ENCODE results near the gene SPANXD. TPM values are rescaled to one million over a fixed set of nuclear protein-coding genes. Genes with fewer than 3 reads are reported as not detected.

Gene SPANXD
- total RNA-seq, 1 experiment from 2014 or later, result not detected

DNA sequence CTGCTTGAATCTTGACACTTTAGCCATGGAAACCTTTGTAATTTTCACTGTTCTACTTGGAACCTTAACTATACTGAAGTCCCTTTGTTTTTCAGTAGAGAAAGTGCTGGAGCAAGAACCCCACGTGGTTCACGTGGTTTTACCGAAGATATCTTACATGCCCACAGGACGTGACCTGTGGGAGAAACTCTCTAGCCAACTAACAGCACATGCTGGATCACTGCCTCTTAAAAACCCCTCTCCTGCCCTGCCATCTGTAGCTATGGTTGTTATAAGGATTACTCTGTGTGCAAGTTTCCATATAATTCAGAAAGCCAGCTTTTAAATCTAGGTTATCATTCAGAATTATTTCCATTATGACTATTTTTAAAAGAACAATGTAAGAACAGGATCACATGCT lies 30.2 kb downstream of the SPANXD start:
- H2AFZ ChIP-seq (ENCODE audit: low read depth, low read length, poor library complexity, severe bottlenecking), result no peak overlapping the region

More for the DNA sequence above, 30.2 kb downstream of the SPANXD start:
- POLR2A ChIA-PET, result no interaction called here
- BruUV-seq (replicated peaks), result no TSS peak
- Histone ChIP-seq H3K27me3 (ENCODE audit: insufficient read depth, low read length) (no peaks in the 10 kb centered on the region), H3K36me3 (ENCODE audit: control insufficient read depth in 1 of 2, insufficient read depth in 2 of 2, low read length in 2 of 2) (no peaks in the 10 kb centered on the region), H3K4me1 (ENCODE audit: control insufficient read depth in 1 of 2, insufficient read depth in 2 of 2, low read length in 2 of 2) (no peaks in the 10 kb centered on the region), H3K27ac (ENCODE audit: low read depth, low read length) (no peak overlapping the region), H3K9ac (ENCODE audit: low read length) (no peak overlapping the region), H3K9me3 (ENCODE audit: control insufficient read depth in 1 of 2, insufficient read depth in 1 of 2, low read depth in 1 of 2, low read length in 2 of 2) (no peaks in the 10 kb centered on the region), H3K9me2 (ENCODE audit: insufficient read depth) (no peaks in the 10 kb centered on the region), H3K4me2 (ENCODE audit: low read length) (no peak overlapping the region), H3K4me3 (replicated peaks in 1 of 2; ENCODE audit: low read depth in 1 of 2, low read length in 2 of 2) (no peak overlapping the region), H4K20me1 (ENCODE audit: insufficient read depth) (no peaks in the 10 kb centered on the region), H3K79me2 (ENCODE audit: insufficient read depth, low read length) (no peaks in the 10 kb centered on the region)
- RAD21 ChIA-PET (ENCODE audit: low non-redundant PET in 1 of 2, low total read pairs in 2 of 2, uncharacterized antibody in 2 of 2, unreplicated experiment in 2 of 2), result no interaction called here
- TF ChIP-seq POLR2AphosphoS5 (IDR thresholded peaks at IDR 0.05; ENCODE audit: low read depth, low read length), result no peak
- no peak for TF ChIP-seq ELF1 (IDR thresholded peaks at IDR 0.05; ENCODE audit: borderline replicate concordance, low read depth)
- TF ChIP-seq, protein P1, sequence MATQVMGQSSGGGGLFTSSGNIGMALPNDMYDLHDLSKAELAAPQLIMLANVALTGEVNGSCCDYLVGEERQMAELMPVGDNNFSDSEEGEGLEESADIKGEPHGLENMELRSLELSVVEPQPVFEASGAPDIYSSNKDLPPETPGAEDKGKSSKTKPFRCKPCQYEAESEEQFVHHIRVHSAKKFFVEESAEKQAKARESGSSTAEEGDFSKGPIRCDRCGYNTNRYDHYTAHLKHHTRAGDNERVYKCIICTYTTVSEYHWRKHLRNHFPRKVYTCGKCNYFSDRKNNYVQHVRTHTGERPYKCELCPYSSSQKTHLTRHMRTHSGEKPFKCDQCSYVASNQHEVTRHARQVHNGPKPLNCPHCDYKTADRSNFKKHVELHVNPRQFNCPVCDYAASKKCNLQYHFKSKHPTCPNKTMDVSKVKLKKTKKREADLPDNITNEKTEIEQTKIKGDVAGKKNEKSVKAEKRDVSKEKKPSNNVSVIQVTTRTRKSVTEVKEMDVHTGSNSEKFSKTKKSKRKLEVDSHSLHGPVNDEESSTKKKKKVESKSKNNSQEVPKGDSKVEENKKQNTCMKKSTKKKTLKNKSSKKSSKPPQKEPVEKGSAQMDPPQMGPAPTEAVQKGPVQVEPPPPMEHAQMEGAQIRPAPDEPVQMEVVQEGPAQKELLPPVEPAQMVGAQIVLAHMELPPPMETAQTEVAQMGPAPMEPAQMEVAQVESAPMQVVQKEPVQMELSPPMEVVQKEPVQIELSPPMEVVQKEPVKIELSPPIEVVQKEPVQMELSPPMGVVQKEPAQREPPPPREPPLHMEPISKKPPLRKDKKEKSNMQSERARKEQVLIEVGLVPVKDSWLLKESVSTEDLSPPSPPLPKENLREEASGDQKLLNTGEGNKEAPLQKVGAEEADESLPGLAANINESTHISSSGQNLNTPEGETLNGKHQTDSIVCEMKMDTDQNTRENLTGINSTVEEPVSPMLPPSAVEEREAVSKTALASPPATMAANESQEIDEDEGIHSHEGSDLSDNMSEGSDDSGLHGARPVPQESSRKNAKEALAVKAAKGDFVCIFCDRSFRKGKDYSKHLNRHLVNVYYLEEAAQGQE (IDR thresholded peaks at IDR 0.05; ENCODE audit: low read depth), result no peak
- no peak for TF ChIP-seq CEBPB (IDR thresholded peaks at IDR 0.05; ENCODE audit: low read depth)
- no peak for TF ChIP-seq SP1 (IDR thresholded peaks at IDR 0.05; ENCODE audit: low read depth)
- no peak for TF ChIP-seq CTCF (IDR thresholded peaks at IDR 0.05 in 2 of 3, conservative IDR thresholded peaks at IDR 0.05 in 1 of 3; ENCODE audit: borderline replicate concordance in 1 of 3, insufficient read depth in 1 of 3, low read depth in 2 of 3, low read length in 2 of 3)
- TF ChIP-seq, protein P2, sequence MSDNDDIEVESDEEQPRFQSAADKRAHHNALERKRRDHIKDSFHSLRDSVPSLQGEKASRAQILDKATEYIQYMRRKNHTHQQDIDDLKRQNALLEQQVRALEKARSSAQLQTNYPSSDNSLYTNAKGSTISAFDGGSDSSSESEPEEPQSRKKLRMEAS (IDR thresholded peaks at IDR 0.05), result no peak
- TF ChIP-seq CBX3 (IDR thresholded peaks at IDR 0.05; ENCODE audit: low read depth), result no peak
- TF ChIP-seq, protein P3, sequence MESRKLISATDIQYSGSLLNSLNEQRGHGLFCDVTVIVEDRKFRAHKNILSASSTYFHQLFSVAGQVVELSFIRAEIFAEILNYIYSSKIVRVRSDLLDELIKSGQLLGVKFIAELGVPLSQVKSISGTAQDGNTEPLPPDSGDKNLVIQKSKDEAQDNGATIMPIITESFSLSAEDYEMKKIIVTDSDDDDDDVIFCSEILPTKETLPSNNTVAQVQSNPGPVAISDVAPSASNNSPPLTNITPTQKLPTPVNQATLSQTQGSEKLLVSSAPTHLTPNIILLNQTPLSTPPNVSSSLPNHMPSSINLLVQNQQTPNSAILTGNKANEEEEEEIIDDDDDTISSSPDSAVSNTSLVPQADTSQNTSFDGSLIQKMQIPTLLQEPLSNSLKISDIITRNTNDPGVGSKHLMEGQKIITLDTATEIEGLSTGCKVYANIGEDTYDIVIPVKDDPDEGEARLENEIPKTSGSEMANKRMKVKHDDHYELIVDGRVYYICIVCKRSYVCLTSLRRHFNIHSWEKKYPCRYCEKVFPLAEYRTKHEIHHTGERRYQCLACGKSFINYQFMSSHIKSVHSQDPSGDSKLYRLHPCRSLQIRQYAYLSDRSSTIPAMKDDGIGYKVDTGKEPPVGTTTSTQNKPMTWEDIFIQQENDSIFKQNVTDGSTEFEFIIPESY (IDR thresholded peaks at IDR 0.05; ENCODE audit: extremely low read depth, insufficient replicate concordance, low read length), result no peak
- no peak for TF ChIP-seq ZNF274 (IDR thresholded peaks at IDR 0.05; ENCODE audit: low read depth, low read length)
- no peak for TF ChIP-seq ATF3 (IDR thresholded peaks at IDR 0.05)
- no peak for TF ChIP-seq EGR1 (IDR thresholded peaks at IDR 0.05; ENCODE audit: low read depth)
- CTCF ChIA-PET, result no interaction called here
- intact Hi-C loops (cut with micrococcal nuclease), result no loop called here
- ATAC-seq (no peak), DNase-seq (ENCODE audit: low read depth, low spot score) (no peak)
